K562 (cell line): ENCODE data around the gene JAM2. TPM values are rescaled to one million over a fixed set of nuclear protein-coding genes. Genes with fewer than 3 reads are reported as not detected.

Experiments used
- ARHGAP35 ChIP-seq: fragments of 450-650 bp; IDR thresholded peaks from 2 replicates; pipeline ENCODE4 v1.6.1; 2018; ENCODE audit not compliant: partially characterized antibody
- HNRNPLL ChIP-seq: fragments of 200-400 bp; formaldehyde crosslinking; IDR thresholded peaks from 2 replicates; pipeline ENCODE4 v1.6.1; 2017; ENCODE audit warnings: low read length, low read depth, mild to moderate bottlenecking; ENCODE audit not compliant: poor library complexity, severe bottlenecking
- L3MBTL2 ChIP-seq: fragments of 450-650 bp; IDR thresholded peaks from 2 replicates; pipeline ENCODE4 v1.6.1; 2016; ENCODE audit warnings: mild to moderate bottlenecking, moderate library complexity
- MED1 ChIP-seq: sonication (generic); formaldehyde crosslinking; IDR thresholded peaks from 2 replicates; pipeline ENCODE4 v1.8.1; 2023; ENCODE audit warnings: missing genetic modification reagents, borderline replicate concordance
- NFXL1 ChIP-seq: fragments of 450-650 bp; formaldehyde crosslinking; IDR thresholded peaks from 2 replicates; pipeline ENCODE4 v1.4.0; 2021; ENCODE audit warnings: mild to moderate bottlenecking
- PHB2 ChIP-seq: fragments of 450-650 bp; IDR thresholded peaks from 2 replicates; pipeline ENCODE4 v1.6.1; 2017; ENCODE audit warnings: low read depth
- PPARD ChIP-seq: fragments of 250-450 bp; sonication (Bioruptor Pico); IDR thresholded peaks from 2 replicates; pipeline ENCODE4 v1.8.0; 2022; ENCODE audit warnings: inconsistent platforms, mild to moderate bottlenecking, moderate library complexity
- RBM15 ChIP-seq: fragments of 200-400 bp; formaldehyde crosslinking; IDR thresholded peaks from 2 replicates; pipeline ENCODE4 v1.6.1; 2018; ENCODE audit warnings: mild to moderate bottlenecking, low read length, moderate library complexity; ENCODE audit not compliant: insufficient read depth
- RNF2 ChIP-seq: sonication (generic); IDR thresholded peaks from 2 replicates; pipeline ENCODE4 v1.6.1; 2016
- SMARCA5 ChIP-seq: fragments of 450-650 bp; IDR thresholded peaks from 2 replicates; pipeline ENCODE4 v1.6.1; 2016
- SP1 ChIP-seq: sonication (generic); formaldehyde crosslinking; IDR thresholded peaks from 2 replicates; pipeline ENCODE4 v1.8.1; 2022; ENCODE audit warnings: mild to moderate bottlenecking, missing genetic modification reagents
- SRF ChIP-seq, 2 experiments: fragments of 250-450, 450-650 bp in 1 of 2; sonication (Bioruptor Pico) in 1 of 2; sonication (generic) in 1 of 2; formaldehyde crosslinking; IDR thresholded peaks; 2 replicates each; pipeline versions ENCODE4 v1.5.0 to v1.5.1; 2020 to 2022; ENCODE audit warnings: mild to moderate bottlenecking in 1 of 2, missing genetic modification reagents in 1 of 2
- SRSF3 ChIP-seq: fragments of 200-400 bp; formaldehyde crosslinking; IDR thresholded peaks from 2 replicates; pipeline ENCODE4 v1.6.1; 2016; ENCODE audit warnings: mild to moderate bottlenecking, low read length, moderate library complexity; ENCODE audit not compliant: insufficient read depth
- ZNF445 ChIP-seq: fragments of 250-450 bp; sonication (Bioruptor Pico); IDR thresholded peaks from 2 replicates; pipeline ENCODE4 v1.4.0; 2020; ENCODE audit warnings: low read depth, mild to moderate bottlenecking, moderate library complexity
- ZNF778 ChIP-seq: fragments of 450-650 bp; formaldehyde crosslinking; IDR thresholded peaks from 2 replicates; pipeline ENCODE4 v1.4.0; 2020; ENCODE audit warnings: mild to moderate bottlenecking, moderate library complexity
- ZSCAN32 ChIP-seq: fragments of 450-650 bp; formaldehyde crosslinking; IDR thresholded peaks from 2 replicates; pipeline ENCODE4 v1.4.0; 2020; ENCODE audit warnings: mild to moderate bottlenecking, moderate library complexity
- polyA plus RNA-seq, 8 experiments: library from polyadenylated mRNA; depleted of rRNA in 4 of 8; stranded (reverse) in 5 of 8; unstranded in 3 of 8; fragments of >200 nt; fragmentation: Nextera tagmentation in 2 of 8; fragmentation: Illumina TruSeq in 1 of 8; extraction: Ambion mirVana in 2 of 8; extraction: Trizol in 1 of 8; gene quantifications; 2 replicates each; pipeline versions ENCODE4 v1.2.1 to v1.2.3, GENCODE V29; 2011 to 2014; ENCODE audit warnings: inconsistent platforms in 1 of 8, missing spikeins in 1 of 8
- total RNA-seq, 7 experiments: library from RNA; depleted of rRNA in 6 of 7; stranded (reverse); fragments of >200 nt in 6 of 7; fragmentation: Illumina TruSeq in 2 of 7; extraction: Trizol in 2 of 7; gene quantifications; 2 replicates each; pipeline versions ENCODE4 v1.2.1 to v1.2.3, GENCODE V29; 2011 to 2021; ENCODE audit warnings: low replicate concordance in 1 of 7
- TF ChIP-seq, protein P1 (sequence below), 2 experiments: fragments of 150-350 bp in 1 of 2; IDR thresholded peaks; 2 replicates each; pipeline ENCODE4 v1.6.1; 2012 to 2016; ENCODE audit warnings: low read depth in 2 of 2, low read length in 2 of 2, mild to moderate bottlenecking in 1 of 2, moderate library complexity in 1 of 2
- TF ChIP-seq, protein P2 (sequence below): fragments of 250-450 bp; sonication (Bioruptor Pico); IDR thresholded peaks from 2 replicates; pipeline ENCODE4 v1.4.0; 2020; ENCODE audit warnings: mild to moderate bottlenecking
- TF ChIP-seq, protein P3 (sequence below): fragments of 150-350 bp; IDR thresholded peaks from 2 replicates; pipeline ENCODE4 v1.6.1; 2014; ENCODE audit warnings: low read depth, mild to moderate bottlenecking, low read length, borderline replicate concordance
- TF ChIP-seq, protein P4 (sequence below): fragments of 450-650 bp; IDR thresholded peaks from 2 replicates; pipeline ENCODE4 v1.6.1; 2016; ENCODE audit warnings: missing biosample characterization, missing genetic modification characterization

JAM2 gene
- total and polyA plus RNA-seq, 9 of the 15 experiments (the other 6 are each of a cell fraction or from before 2014, with no cell fraction given) = 0.03 to 0.08 (median 0.07) TPM; not detected in 6

DNA sequence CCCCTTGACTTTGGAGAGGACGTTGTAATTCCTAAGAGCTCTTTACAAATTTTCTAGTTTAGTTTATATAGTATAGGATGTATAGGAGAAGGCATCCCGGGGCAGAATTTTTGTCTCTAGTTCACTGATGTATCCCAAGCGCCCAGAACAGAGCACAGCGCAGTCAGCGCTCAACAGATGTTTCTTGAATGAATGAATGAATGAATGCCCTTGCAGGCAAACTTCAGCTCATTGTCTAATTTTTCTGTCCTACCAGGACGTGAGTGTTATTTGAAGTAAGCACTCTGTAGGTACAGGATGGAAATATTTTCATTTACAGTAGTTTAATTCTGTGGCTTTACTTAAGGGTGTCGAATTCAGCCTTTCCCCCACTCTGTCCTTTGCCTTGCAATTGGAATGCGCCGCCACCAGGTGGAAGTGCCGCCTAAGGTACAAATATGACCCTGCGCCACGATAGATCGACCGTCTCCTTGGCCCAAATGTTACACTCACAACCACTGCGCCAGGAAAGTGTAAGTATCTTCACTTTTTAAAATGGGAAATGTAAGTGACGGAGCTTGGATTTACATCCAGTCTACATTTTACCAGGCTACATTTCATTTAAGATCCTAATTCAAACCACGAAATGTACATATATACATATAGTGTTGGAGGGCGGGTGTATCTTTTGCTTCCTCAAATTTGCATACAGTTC, 30.9 kb upstream of the JAM2 start (continued):
- TF ChIP-seq, protein P1, sequence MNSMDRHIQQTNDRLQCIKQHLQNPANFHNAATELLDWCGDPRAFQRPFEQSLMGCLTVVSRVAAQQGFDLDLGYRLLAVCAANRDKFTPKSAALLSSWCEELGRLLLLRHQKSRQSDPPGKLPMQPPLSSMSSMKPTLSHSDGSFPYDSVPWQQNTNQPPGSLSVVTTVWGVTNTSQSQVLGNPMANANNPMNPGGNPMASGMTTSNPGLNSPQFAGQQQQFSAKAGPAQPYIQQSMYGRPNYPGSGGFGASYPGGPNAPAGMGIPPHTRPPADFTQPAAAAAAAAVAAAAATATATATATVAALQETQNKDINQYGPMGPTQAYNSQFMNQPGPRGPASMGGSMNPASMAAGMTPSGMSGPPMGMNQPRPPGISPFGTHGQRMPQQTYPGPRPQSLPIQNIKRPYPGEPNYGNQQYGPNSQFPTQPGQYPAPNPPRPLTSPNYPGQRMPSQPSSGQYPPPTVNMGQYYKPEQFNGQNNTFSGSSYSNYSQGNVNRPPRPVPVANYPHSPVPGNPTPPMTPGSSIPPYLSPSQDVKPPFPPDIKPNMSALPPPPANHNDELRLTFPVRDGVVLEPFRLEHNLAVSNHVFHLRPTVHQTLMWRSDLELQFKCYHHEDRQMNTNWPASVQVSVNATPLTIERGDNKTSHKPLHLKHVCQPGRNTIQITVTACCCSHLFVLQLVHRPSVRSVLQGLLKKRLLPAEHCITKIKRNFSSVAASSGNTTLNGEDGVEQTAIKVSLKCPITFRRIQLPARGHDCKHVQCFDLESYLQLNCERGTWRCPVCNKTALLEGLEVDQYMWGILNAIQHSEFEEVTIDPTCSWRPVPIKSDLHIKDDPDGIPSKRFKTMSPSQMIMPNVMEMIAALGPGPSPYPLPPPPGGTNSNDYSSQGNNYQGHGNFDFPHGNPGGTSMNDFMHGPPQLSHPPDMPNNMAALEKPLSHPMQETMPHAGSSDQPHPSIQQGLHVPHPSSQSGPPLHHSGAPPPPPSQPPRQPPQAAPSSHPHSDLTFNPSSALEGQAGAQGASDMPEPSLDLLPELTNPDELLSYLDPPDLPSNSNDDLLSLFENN (IDR thresholded peaks at IDR 0.05; ENCODE audit: low read depth in 2 of 2, low read length in 2 of 2) = no peak
- TF ChIP-seq NFXL1 (CRISPR knock-in tag) (no peak), L3MBTL2 (peak; percentile 50), MED1 (CRISPR knock-in tag) (no peak), RBM15 (no peak), SRSF3 (no peak), PHB2 (no peak), ZNF778 (CRISPR knock-in tag) (no peak), SRF (CRISPR knock-in tag; IDR thresholded peaks at IDR 0.05) (no peak), ARHGAP35 (no peak), PPARD (CRISPR knock-in tag) (no peak), HNRNPLL (no peak), RNF2 (no peak), ZSCAN32 (CRISPR knock-in tag) (no peak), SMARCA5 (no peak), SP1 (CRISPR knock-in tag) (no peak), ZNF445 (no peak)
- TF ChIP-seq, protein P2, sequence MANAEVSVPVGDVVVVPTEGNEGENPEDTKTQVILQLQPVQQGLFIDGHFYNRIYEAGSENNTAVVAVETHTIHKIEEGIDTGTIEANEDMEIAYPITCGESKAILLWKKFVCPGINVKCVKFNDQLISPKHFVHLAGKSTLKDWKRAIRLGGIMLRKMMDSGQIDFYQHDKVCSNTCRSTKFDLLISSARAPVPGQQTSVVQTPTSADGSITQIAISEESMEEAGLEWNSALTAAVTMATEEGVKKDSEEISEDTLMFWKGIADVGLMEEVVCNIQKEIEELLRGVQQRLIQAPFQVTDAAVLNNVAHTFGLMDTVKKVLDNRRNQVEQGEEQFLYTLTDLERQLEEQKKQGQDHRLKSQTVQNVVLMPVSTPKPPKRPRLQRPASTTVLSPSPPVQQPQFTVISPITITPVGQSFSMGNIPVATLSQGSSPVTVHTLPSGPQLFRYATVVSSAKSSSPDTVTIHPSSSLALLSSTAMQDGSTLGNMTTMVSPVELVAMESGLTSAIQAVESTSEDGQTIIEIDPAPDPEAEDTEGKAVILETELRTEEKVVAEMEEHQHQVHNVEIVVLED (CRISPR knock-in tag) = no peak
- TF ChIP-seq, protein P3, sequence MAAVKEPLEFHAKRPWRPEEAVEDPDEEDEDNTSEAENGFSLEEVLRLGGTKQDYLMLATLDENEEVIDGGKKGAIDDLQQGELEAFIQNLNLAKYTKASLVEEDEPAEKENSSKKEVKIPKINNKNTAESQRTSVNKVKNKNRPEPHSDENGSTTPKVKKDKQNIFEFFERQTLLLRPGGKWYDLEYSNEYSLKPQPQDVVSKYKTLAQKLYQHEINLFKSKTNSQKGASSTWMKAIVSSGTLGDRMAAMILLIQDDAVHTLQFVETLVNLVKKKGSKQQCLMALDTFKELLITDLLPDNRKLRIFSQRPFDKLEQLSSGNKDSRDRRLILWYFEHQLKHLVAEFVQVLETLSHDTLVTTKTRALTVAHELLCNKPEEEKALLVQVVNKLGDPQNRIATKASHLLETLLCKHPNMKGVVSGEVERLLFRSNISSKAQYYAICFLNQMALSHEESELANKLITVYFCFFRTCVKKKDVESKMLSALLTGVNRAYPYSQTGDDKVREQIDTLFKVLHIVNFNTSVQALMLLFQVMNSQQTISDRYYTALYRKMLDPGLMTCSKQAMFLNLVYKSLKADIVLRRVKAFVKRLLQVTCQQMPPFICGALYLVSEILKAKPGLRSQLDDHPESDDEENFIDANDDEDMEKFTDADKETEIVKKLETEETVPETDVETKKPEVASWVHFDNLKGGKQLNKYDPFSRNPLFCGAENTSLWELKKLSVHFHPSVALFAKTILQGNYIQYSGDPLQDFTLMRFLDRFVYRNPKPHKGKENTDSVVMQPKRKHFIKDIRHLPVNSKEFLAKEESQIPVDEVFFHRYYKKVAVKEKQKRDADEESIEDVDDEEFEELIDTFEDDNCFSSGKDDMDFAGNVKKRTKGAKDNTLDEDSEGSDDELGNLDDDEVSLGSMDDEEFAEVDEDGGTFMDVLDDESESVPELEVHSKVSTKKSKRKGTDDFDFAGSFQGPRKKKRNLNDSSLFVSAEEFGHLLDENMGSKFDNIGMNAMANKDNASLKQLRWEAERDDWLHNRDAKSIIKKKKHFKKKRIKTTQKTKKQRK = no peak
- TF ChIP-seq, protein P4, sequence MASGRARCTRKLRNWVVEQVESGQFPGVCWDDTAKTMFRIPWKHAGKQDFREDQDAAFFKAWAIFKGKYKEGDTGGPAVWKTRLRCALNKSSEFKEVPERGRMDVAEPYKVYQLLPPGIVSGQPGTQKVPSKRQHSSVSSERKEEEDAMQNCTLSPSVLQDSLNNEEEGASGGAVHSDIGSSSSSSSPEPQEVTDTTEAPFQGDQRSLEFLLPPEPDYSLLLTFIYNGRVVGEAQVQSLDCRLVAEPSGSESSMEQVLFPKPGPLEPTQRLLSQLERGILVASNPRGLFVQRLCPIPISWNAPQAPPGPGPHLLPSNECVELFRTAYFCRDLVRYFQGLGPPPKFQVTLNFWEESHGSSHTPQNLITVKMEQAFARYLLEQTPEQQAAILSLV = no peak
